Kidney epithelial cell (primary cell): ENCODE measurements around the gene MYO1C. TPM values are rescaled to one million over a fixed set of nuclear protein-coding genes. Genes with fewer than 3 reads are reported as not detected.

Experiments used
- DNase-seq: peaks from one replicate; pipeline ENCODE4 v3.0.0-alpha.2; 2010; ENCODE audit warnings: low read depth
- H3K27me3 ChIP-seq: 2 replicates; pipeline ENCODE4 v1.6.0; 2011; ENCODE audit warnings: low read length; ENCODE audit not compliant: control insufficient read depth, insufficient read depth
- H3K36me3 ChIP-seq: 2 replicates; pipeline ENCODE4 v1.5.1; 2011; ENCODE audit warnings: low read length; ENCODE audit not compliant: control insufficient read depth, insufficient read depth
- H3K4me3 ChIP-seq: 2 replicates; pipeline ENCODE4 v1.5.1; 2011; ENCODE audit warnings: low read depth, mild to moderate bottlenecking, control low read depth, low read length
- total RNA-seq: library from RNA; depleted of rRNA; stranded (reverse); fragments of >200 nt; gene quantifications from 2 replicates; pipeline ENCODE4 v1.2.3, GENCODE V29; 2015
- TF ChIP-seq, protein P1 (sequence below): IDR thresholded peaks from 2 replicates; pipeline ENCODE4 v1.5.1; 2011; ENCODE audit warnings: mild to moderate bottlenecking, moderate library complexity, low read length, control low read depth, inconsistent platforms; ENCODE audit not compliant: insufficient read depth, poor library complexity, severe bottlenecking

MYO1C gene
- total RNA-seq, 1 donor from 2014 or later: 131 TPM

DNA sequence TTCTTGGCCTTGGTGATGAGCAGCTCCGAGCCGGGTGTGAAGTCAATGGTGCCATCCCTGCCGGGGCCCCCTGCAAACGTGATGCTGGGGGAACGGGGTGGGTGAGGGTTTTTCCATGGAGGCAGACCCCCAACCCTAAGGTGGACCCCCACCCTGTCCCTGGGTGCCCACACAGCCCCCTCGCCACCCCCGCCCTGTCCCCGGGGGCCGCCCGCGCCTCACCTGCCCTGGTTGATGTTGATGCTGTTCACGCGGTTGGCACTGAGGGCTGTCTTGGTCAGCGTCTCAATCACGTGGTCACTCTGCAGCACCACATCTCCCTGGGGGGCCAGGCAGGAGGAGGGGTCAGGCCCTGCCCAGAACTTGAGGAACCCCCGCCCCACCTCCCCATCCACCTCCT is 25.2 kb downstream of the MYO1C start:
- TF ChIP-seq, protein P1, sequence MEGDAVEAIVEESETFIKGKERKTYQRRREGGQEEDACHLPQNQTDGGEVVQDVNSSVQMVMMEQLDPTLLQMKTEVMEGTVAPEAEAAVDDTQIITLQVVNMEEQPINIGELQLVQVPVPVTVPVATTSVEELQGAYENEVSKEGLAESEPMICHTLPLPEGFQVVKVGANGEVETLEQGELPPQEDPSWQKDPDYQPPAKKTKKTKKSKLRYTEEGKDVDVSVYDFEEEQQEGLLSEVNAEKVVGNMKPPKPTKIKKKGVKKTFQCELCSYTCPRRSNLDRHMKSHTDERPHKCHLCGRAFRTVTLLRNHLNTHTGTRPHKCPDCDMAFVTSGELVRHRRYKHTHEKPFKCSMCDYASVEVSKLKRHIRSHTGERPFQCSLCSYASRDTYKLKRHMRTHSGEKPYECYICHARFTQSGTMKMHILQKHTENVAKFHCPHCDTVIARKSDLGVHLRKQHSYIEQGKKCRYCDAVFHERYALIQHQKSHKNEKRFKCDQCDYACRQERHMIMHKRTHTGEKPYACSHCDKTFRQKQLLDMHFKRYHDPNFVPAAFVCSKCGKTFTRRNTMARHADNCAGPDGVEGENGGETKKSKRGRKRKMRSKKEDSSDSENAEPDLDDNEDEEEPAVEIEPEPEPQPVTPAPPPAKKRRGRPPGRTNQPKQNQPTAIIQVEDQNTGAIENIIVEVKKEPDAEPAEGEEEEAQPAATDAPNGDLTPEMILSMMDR: no peak
- DNase-seq: no peak

DNA sequence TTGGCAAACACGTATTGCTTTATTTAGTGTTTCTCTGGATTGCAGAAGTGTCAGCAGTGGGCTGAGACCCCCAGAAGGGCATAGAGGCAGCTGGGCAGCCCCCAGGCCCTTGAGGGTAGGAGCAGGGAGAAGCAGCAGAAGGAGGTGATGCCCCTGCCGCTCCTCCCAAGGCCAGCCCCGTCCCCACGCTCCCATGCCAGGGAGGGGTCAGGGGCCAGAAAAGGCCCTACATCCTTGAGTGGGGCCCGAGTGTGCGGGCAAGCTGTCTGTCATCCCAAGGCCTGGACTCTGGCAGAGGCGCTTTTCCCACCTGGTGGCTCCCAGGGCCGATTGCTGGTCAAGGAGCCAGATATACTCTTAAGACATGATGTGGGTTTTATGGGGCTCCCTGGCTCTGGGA is 28.3 kb downstream of the MYO1C start:
- TF ChIP-seq, protein P1: no peak
- DNase-seq: no peak
- Histone ChIP-seq H3K27me3 (no peaks in the 10 kb centered on the region), H3K4me3 (no peak overlapping the region), H3K36me3 (peaks cover 6% of the 10 kb centered on the region)

More for the DNA sequence above, 25.2 kb downstream of the MYO1C start:
- peaks cover 5% of the 10 kb centered on the region for H3K36me3 ChIP-seq
- H3K27me3 ChIP-seq: no peaks in the 10 kb centered on the region
- no peak overlapping the region for H3K4me3 ChIP-seq

DNA sequence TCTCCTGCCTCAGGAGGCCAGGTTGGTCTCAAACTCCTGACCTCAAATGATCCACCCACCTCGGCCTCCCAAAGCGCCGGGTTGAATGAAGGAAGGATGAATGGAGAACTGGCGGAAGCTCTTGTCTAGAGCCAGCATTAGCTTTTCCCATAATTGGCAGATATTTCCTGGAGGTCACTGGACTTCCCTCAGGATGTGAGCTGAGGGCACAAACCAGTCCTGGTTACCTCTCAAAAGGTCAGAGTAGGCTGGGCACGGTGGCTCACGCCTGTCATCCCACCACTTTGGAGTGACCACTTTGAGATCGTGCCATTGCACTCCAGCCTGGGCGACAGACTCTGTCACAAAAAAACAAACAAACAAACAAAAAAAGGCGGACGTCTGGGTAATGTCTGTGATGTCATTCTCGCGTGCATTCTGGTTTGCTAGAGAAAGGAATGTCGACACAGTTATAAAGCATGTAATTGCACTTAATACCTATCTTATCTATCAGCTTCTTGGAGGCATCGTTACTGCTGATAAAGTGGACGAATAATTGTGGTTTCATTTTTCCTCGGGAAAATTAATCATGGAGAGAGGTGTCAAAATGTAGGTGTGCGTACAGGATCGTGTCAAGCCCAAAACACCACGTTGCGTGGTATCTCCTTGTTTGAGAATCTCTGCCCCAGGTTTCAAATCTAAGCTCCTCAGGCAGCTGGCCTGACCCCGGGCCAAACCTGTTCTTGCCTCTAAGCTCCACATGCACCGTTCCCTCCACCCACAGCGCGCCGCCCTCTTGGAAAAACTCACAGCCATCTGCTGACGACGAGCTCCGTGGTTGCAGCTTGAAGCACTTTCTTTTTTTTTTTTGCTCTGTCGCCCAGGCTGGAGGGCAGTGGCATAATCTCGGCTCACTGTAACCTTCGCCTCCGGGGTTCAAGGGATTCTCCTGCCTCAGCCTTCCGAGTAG is 30.0 kb downstream of the MYO1C start:
- no peak for DNase-seq
- TF ChIP-seq, protein P1: no peak
- H3K36me3 ChIP-seq: peaks cover 3% of the 10 kb centered on the region
- no peak overlapping the region for H3K4me3 ChIP-seq
- H3K27me3 ChIP-seq: no peaks in the 10 kb centered on the region

DNA sequence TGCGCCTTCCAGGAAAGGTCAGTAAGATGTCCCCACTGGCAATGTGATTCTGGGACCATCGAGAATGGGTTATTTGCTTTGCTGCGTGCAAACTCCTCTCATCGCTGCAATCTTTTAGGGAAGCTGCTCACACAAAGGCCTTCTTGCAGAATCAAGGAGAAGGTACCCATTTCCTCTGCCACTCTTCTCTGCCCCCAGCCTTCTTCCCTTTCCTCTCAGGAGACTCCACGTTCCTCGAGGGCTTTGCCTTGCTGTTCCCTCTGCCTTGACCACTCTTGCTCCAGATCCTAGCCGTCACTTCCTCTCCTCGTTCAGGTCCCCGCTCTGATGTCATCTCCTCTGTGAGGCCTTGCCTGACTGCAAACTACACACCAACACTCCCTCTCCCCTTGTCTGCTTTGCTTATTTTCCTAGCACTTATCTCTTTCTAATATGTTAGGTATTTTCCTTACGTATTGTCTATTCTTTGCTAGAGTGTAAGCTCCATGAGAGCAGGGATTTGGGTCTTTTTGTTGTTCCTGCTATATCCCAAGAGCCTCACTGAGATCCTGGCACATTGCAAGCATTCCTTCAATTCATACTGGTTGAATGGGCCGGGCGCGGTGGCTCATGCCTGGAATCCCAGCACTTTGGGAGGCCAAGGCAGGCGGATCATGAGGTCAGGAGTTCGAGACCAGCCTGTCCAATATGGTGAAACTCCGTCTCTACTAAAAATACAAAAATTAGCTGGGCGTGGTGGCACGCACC is 31.1 kb downstream of the MYO1C start:
- Histone ChIP-seq H3K27me3 (no peaks in the 10 kb centered on the region), H3K36me3 (peaks cover 1% of the 10 kb centered on the region), H3K4me3 (no peak overlapping the region)
- TF ChIP-seq, protein P1: no peak
- DNase-seq: no peak

DNA sequence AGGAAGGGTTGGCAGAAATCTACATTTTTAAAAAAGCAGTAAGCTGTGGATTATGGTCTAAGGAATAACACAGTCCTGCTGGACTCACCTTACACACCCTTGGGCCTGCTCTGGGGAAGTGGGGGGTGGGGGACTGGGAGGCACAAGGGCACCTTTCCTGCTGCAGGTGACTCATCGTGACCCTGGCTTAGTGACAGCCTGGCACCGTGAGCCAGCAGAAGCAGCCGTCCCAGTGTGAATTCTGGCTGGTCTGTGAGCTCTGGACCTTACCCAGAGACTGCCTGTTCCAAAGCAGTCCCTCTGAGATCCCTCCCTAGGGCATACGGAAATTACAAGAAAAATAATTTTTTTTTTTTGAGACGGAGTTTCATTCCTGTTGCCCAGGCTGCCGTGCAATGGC is 32.3 kb downstream of the MYO1C start:
- H3K4me3 ChIP-seq: no peak overlapping the region
- TF ChIP-seq, protein P1: no peak
- no peak for DNase-seq
- H3K36me3 ChIP-seq: peaks cover 1% of the 10 kb centered on the region
- no peaks in the 10 kb centered on the region for H3K27me3 ChIP-seq
